Measurements from ENCODE around the gene ENPP3. TPM values are rescaled to one million over a fixed set of nuclear protein-coding genes. Genes with fewer than 3 reads are reported as not detected.

The ENPP3 gene
- total and polyA plus RNA-seq, 10 of the 15 experiments (the other 5 are each of a cell fraction or from before 2014, with no cell fraction given), result 0.01 TPM; not detected in 9

DNA sequence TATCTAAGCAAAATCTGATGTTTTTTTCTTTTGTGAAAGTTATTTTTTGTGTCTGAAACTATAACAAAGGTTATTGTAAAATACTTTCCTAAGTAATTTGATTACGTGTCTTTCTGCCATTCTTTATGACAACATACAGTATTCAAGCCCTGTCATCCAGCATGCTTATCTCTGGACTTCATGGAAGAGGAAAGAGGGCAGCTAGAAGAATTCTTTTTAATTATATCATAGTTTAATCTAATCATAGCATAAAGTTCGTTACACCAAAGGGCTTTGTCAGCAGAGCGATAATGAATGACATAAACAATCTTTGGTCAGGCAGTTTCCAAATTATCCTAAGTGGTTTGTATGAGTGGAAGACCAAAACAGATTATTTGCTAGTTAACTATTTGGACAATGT is 3.5 kb downstream of the ENPP3 start:
- WGBS (ENCODE audit: insufficient coverage, insufficient replicate concordance, low lambda C conversion rate, missing lambda C conversion rate), result 42% methylated on average over 3 of the region's 3 CpGs
- no peak overlapping the region for H2AFZ ChIP-seq (ENCODE audit: control insufficient read depth, low read depth, low read length)
- in situ Hi-C loops (cut with MboI), result no loop called here
- no peak overlapping the region for H3K4me2 ChIP-seq (ENCODE audit: control insufficient read depth, insufficient read depth)
- peaks cover 0 to 3% of the 10 kb centered on the region in 2 experiments; a peak in 2 of 4 replicates for H3K27me3 ChIP-seq (replicated peaks in 1 of 2; ENCODE audit: control insufficient read depth in 2 of 2, insufficient read depth in 2 of 2, low read length in 1 of 2)
- TF ChIP-seq CHD1 (IDR thresholded peaks at IDR 0.05; ENCODE audit: low read depth, low read length) (no peak), KAT2A (conservative IDR thresholded peaks at IDR 0.05; ENCODE audit: control insufficient read depth, low read depth, low read length) (no peak), TCF3 (IDR thresholded peaks at IDR 0.05; ENCODE audit: borderline replicate concordance, insufficient read depth, low read depth, low read length) (no peak), YBX1 (IDR thresholded peaks at IDR 0.05) (no peak), SUZ12 (IDR thresholded peaks at IDR 0.05; ENCODE audit: unreplicated experiment) (no peak), PAX8 (IDR thresholded peaks at IDR 0.05) (no peak), ATF7 (IDR thresholded peaks at IDR 0.05; ENCODE audit: low read depth) (no peak), SREBF1 (IDR thresholded peaks at IDR 0.05; ENCODE audit: low read length) (no peak), JUNB (IDR thresholded peaks at IDR 0.05) (no peak), TAF1 (IDR thresholded peaks at IDR 0.05; ENCODE audit: borderline replicate concordance, low read depth, low read length) (no peak), POLR2AphosphoS5 (IDR thresholded peaks at IDR 0.05; ENCODE audit: low read length) (no peak), RELA (IDR thresholded peaks at IDR 0.05; ENCODE audit: borderline replicate concordance, partially characterized antibody) (no peak), TCF7 (IDR thresholded peaks at IDR 0.05; ENCODE audit: borderline replicate concordance) (no peak), ZNF384 (IDR thresholded peaks at IDR 0.05; ENCODE audit: borderline replicate concordance, low read depth, low read length) (no peak), WRNIP1 (IDR thresholded peaks at IDR 0.05; ENCODE audit: borderline replicate concordance, low read depth, low read length) (no peak), TCF12 (IDR thresholded peaks at IDR 0.05; ENCODE audit: low read depth, low read length) (no peak)
- TF ChIP-seq, protein P1, sequence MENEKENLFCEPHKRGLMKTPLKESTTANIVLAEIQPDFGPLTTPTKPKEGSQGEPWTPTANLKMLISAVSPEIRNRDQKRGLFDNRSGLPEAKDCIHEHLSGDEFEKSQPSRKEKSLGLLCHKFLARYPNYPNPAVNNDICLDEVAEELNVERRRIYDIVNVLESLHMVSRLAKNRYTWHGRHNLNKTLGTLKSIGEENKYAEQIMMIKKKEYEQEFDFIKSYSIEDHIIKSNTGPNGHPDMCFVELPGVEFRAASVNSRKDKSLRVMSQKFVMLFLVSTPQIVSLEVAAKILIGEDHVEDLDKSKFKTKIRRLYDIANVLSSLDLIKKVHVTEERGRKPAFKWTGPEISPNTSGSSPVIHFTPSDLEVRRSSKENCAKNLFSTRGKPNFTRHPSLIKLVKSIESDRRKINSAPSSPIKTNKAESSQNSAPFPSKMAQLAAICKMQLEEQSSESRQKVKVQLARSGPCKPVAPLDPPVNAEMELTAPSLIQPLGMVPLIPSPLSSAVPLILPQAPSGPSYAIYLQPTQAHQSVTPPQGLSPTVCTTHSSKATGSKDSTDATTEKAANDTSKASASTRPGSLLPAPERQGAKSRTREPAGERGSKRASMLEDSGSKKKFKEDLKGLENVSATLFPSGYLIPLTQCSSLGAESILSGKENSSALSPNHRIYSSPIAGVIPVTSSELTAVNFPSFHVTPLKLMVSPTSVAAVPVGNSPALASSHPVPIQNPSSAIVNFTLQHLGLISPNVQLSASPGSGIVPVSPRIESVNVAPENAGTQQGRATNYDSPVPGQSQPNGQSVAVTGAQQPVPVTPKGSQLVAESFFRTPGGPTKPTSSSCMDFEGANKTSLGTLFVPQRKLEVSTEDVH (IDR thresholded peaks at IDR 0.05; ENCODE audit: low read depth, partially characterized antibody), result no peak
- TF ChIP-seq, protein P2, sequence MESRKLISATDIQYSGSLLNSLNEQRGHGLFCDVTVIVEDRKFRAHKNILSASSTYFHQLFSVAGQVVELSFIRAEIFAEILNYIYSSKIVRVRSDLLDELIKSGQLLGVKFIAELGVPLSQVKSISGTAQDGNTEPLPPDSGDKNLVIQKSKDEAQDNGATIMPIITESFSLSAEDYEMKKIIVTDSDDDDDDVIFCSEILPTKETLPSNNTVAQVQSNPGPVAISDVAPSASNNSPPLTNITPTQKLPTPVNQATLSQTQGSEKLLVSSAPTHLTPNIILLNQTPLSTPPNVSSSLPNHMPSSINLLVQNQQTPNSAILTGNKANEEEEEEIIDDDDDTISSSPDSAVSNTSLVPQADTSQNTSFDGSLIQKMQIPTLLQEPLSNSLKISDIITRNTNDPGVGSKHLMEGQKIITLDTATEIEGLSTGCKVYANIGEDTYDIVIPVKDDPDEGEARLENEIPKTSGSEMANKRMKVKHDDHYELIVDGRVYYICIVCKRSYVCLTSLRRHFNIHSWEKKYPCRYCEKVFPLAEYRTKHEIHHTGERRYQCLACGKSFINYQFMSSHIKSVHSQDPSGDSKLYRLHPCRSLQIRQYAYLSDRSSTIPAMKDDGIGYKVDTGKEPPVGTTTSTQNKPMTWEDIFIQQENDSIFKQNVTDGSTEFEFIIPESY (IDR thresholded peaks at IDR 0.05), result no peak
- no peak overlapping the region for H3K27ac ChIP-seq (ENCODE audit: control insufficient read depth, insufficient read depth)
- intact Hi-C loops (cut with micrococcal nuclease; ENCODE audit: unreplicated experiment), result no loop called here
- no peaks in the 10 kb centered on the region; the same call in 1 of the 2 replicates for H4K20me1 ChIP-seq (ENCODE audit: control insufficient read depth, insufficient read depth)
- DNase-seq (ENCODE audit: low read depth, low spot score), result no peak
- no peak for ATAC-seq
- H3K9me3 ChIP-seq (replicated peaks; ENCODE audit: control insufficient read depth, insufficient read depth, low read length), result no peaks in the 10 kb centered on the region
- no peaks in the 10 kb centered on the region for H3K36me3 ChIP-seq (ENCODE audit: control insufficient read depth in 2 of 2, insufficient read depth in 2 of 2, low read length in 1 of 2)
- POLR2A ChIA-PET, result interaction anchor here (2.0 kb wide), 1 partner anchor 12 kb away, joined by 10 read pairs; the partner anchor contains the start of gene MED23
- CTCF ChIA-PET, result interaction anchor here (3.2 kb wide), 1 partner anchor 12 kb away, joined by 26 read pairs; the partner anchor contains the start of gene MED23
- no peak for FAIRE-seq
- BruUV-seq (replicated peaks), result no TSS peak
- H3K4me1 ChIP-seq (ENCODE audit: control insufficient read depth, insufficient read depth, low read length), result no peaks in the 10 kb centered on the region; the same call in 1 of the 2 replicates
- no peaks in the 10 kb centered on the region for H3K79me2 ChIP-seq (ENCODE audit: control insufficient read depth, insufficient read depth, low read length)
- H3K9ac ChIP-seq (ENCODE audit: control insufficient read depth, insufficient read depth, low read length), result no peak overlapping the region
- SMC1A ChIA-PET (ENCODE audit: uncharacterized antibody, unreplicated experiment), result interaction anchor here (2.0 kb wide), 1 partner anchor 12 kb away, joined by 7 read pairs; the partner anchor contains the start of gene MED23
- H3K4me3 ChIP-seq, result no peak overlapping the region
- RAD21 ChIA-PET (ENCODE audit: unreplicated experiment), result no interaction called here

All from GM12878 (cell line).